ENCODE data around the gene SCEL.

SCEL gene

DNA sequence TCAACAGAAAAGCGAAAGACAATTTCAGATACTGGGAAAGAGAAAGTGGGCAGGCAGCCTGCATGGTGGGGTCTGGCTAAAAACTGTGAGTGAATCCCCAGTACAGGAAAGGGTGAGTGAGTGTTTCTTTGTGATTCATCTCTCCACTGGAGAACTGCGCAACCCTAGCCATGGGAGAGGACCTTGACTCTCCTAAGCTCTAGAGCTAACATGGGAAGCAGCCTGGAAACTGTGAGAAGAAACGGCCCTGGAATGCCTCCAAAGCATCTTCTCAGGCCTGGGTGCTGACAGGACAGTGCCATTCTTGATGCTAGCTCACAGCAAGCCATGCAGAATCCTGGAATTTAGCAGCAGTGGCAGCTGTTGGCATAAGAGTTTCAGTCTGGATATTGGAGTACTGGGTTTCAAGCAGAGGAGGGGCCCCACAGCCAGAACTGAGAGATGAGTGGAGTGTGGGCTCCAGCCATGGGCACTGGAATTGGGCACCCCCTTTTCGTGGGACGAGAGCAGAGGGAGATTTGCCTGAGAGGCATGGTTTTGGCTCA is 143.3 kb downstream of the SCEL start:
- TF ChIP-seq, protein P1, sequence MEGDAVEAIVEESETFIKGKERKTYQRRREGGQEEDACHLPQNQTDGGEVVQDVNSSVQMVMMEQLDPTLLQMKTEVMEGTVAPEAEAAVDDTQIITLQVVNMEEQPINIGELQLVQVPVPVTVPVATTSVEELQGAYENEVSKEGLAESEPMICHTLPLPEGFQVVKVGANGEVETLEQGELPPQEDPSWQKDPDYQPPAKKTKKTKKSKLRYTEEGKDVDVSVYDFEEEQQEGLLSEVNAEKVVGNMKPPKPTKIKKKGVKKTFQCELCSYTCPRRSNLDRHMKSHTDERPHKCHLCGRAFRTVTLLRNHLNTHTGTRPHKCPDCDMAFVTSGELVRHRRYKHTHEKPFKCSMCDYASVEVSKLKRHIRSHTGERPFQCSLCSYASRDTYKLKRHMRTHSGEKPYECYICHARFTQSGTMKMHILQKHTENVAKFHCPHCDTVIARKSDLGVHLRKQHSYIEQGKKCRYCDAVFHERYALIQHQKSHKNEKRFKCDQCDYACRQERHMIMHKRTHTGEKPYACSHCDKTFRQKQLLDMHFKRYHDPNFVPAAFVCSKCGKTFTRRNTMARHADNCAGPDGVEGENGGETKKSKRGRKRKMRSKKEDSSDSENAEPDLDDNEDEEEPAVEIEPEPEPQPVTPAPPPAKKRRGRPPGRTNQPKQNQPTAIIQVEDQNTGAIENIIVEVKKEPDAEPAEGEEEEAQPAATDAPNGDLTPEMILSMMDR (conservative IDR thresholded peaks at IDR 0.05; ENCODE audit: low read depth, low read length) = no peak
- DNase-seq (ENCODE audit: low read depth) = no peak
- no peak overlapping the region for H3K4me3 ChIP-seq (ENCODE audit: low read length)

DNA sequence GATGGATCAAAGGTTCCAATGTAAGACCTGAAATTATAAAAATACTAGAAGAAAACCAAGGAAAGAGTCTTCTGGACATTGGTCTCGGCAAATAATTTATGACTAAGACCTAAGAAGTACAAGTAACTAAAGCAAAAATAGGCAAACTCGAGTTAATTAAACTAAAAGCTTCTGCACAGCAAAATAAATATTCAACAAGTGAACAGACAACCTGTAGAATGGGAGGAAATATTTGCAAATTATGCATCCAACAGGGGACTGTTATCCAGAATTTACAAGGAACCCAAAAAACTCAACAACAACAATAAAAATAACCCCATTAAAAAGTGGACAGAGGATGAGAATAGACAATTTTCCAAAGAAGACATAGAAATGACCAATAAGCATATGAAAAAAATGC is 152.3 kb downstream of the SCEL start:
- H3K4me3 ChIP-seq (ENCODE audit: low read length) = no peak overlapping the region
- no peak for DNase-seq (ENCODE audit: low read depth)
- TF ChIP-seq, protein P1 (conservative IDR thresholded peaks at IDR 0.05; ENCODE audit: low read depth, low read length) = no peak

DNA sequence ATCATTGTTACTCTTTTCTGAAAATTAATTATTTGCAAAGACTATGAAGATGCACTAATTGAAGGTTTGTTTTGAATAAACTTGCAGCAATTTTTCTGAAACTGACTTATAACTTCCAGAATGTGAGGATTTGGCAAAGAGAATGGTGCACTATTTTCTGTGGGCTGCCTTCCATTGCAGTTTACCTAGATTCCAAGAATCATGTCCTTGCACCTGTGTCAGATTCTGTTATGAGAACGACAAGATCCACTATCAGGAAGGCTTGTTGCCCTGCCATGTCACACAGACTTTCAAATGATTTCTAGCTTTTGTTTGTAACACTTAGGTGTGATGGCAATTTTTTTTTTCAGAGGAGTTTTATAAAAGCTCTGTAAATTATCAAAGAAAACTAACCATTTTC is 156.4 kb downstream of the SCEL start:
- no peak overlapping the region for H3K4me3 ChIP-seq (ENCODE audit: low read length)
- DNase-seq (ENCODE audit: low read depth) = no peak

DNA sequence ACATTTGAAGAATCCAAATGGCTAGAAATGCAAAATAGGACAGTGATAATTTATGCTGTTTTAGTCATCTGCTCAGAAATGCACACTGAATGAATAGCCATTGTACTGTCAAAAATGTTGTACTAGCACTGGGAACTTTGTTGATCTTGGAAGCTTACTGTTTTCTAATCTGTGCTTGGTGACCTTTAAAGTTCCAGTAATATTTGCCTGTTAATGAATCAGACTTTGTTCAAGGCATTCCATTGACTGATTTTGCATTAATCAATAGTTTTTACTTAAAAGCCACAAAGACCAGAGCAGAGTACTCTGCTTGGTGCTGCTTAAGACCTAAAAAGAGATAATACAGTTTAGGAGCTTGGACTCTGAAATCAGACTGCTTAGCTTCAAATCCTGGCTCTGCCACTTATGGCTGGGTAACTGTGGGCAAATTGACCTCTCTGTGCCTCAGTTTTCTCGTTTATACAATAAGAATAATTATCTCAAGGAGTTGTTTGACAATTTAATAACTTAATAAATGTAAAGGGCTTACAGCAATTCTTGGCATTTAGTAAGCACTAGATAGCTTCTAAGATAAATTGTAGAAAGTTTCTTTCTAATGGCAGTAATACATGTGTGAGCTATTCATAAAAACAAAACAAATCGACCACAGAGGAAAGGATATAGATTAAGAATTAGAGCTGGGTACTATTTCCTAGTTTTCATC is 157.4 kb downstream of the SCEL start:
- no peak for DNase-seq (ENCODE audit: low read depth)
- TF ChIP-seq, protein P1 (conservative IDR thresholded peaks at IDR 0.05; ENCODE audit: low read depth, low read length) = no peak
- H3K4me3 ChIP-seq (ENCODE audit: low read length) = no peak overlapping the region

More for the DNA sequence above, 156.4 kb downstream of the SCEL start:
- TF ChIP-seq, protein P1 (conservative IDR thresholded peaks at IDR 0.05; ENCODE audit: low read depth, low read length) = no peak

DNA sequence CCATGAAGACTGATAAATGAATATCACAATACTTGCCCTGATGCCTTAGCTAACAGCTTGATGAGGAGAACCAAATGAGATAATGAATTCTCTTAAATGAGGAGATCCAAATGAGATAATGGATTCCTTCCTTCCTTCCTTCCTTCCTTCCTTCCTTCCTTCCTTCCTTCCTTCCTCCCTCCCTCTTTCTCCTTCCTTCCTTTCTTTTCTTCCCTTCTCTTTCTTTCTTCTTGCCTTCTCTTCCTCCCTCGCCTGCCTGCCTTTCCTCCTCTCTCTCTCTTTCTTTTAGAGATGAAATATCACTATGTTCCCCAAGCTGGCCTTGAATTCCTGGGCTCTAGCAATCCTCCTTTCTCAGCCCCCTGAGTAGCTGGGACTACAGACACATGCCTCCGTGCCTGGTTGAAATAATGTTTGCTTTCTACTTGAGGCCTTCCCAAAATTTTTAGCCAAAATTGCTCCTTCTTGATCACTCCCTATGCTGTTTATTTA is 158.0 kb downstream of the SCEL start:
- TF ChIP-seq, protein P1 (conservative IDR thresholded peaks at IDR 0.05; ENCODE audit: low read depth, low read length) = no peak
- H3K4me3 ChIP-seq (ENCODE audit: low read length) = no peak overlapping the region
- no peak for DNase-seq (ENCODE audit: low read depth)

All from retinal pigment epithelial cell (primary cell).